Left renal pelvis (tissue), 4 donors: ENCODE measurements around the gene UBTD2. TPM values are rescaled to one million over a fixed set of nuclear protein-coding genes. Genes with fewer than 3 reads are reported as not detected.
"Not testable (repeated sequence)": the region's sequence is repeated elsewhere in the genome, so short reads cannot be mapped to it uniquely, and the experiment has no call there.

Experiments used
- DNase-seq, 4 donors: peaks; one replicate each; pipeline ENCODE4 v3.0.0-alpha.2; 2013; ENCODE audit warnings: low read depth in 4 of 4, low spot score in 3 of 4
- polyA plus RNA-seq, 4 donors: library from polyadenylated mRNA; unstranded; fragments of 120-200 nt; gene quantifications; one replicate each; pipeline ENCODE4 v1.2.1, GENCODE V29; 2013; ENCODE audit not compliant: insufficient read length in 4 of 4

The UBTD2 gene, protein sequence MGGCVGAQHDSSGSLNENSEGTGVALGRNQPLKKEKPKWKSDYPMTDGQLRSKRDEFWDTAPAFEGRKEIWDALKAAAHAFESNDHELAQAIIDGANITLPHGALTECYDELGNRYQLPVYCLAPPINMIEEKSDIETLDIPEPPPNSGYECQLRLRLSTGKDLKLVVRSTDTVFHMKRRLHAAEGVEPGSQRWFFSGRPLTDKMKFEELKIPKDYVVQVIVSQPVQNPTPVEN
- 100 to 1,000 TPM in 1 of 4 donors, 10 to 100 TPM in 3; 62.0 to 106 (median 85.9) TPM for polyA plus RNA-seq

DNA sequence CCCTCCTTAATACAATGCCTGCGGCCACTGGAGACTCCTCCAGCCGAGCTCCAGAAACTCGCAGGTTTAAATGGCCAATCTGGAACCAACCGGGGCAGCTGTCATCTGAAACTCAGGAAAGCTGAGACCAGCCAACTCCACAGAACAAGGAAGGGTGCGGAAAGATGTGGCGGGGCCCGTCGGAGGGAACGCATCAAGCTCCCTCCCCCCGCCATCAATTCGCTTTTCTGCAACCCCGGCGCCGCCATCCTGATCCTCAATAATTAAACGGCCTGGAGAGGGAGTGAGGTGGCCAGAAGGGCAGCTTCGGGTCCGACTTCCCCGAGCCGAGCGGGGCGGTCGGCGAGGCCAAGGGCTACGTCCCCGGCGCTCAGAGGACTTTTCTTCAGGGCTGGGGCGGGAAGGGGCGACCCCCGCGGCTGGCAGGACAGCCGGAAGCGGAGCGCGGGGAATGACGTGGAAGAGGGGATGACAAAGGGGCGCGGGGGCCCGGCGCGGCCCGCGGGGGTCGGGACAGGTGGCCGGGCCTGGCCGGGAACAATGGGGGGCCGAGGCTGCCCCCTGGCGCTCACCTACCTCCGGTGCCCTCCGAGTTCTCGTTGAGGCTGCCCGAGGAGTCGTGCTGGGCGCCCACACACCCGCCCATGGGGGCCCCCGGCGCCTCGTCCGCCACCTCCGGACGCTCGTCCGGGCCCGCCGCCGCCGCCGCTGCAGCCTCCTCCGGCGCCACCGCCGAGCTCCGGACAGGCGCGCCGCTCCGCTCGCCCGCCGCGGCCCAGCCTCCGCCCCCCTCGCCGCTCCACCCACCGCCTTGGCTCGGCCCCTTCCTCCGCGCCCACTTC, at the start of gene UBTD2:
UBTD2 (minus strand) TSS at position 745 of the 842 bp plus-strand sequence; CDS start at position 646, 99 bp downstream.
- peak in 2 of 4 donors; percentile 44 to 57 for DNase-seq

DNA sequence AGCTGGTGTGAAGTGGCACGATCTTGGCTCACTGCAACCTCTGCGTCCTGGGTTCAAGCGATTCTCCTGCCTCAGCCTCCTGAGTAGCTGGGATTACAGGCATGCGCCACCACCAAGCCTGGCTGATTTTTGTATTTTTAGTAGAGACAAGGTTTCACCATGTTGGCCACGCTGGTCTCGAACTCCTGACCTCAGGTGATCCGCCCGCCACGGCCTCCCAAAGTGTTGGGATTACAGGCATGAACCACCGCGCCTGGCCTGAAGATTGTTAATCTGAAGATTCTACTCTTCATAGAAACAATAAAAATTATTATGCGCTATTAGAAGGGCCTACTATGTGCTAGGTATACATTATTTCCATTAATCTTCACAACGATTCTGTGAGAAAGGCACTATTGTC, 43.3 kb upstream of the UBTD2 start:
- not testable (repeated sequence) for DNase-seq

DNA sequence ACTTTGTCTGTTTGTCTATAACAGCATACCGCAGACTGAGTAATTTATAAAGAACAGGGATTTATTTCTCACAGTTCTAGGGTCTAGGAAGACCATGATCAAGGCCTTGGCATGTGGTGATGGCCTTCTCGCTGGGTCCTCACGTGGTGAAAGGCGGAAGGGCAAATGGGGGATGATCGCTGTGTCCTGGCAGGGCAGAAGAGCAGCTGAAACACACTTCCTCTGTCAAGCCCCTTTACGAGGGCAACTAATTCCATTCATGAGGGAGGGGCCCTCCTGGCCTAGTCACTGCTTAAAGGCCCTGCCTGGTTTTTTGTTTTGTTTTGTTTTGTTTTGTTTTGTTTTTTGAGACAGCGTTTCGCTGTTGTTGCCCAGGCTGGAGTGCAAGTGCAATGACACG, 41.9 kb upstream of the UBTD2 start:
- no peak for DNase-seq

DNA sequence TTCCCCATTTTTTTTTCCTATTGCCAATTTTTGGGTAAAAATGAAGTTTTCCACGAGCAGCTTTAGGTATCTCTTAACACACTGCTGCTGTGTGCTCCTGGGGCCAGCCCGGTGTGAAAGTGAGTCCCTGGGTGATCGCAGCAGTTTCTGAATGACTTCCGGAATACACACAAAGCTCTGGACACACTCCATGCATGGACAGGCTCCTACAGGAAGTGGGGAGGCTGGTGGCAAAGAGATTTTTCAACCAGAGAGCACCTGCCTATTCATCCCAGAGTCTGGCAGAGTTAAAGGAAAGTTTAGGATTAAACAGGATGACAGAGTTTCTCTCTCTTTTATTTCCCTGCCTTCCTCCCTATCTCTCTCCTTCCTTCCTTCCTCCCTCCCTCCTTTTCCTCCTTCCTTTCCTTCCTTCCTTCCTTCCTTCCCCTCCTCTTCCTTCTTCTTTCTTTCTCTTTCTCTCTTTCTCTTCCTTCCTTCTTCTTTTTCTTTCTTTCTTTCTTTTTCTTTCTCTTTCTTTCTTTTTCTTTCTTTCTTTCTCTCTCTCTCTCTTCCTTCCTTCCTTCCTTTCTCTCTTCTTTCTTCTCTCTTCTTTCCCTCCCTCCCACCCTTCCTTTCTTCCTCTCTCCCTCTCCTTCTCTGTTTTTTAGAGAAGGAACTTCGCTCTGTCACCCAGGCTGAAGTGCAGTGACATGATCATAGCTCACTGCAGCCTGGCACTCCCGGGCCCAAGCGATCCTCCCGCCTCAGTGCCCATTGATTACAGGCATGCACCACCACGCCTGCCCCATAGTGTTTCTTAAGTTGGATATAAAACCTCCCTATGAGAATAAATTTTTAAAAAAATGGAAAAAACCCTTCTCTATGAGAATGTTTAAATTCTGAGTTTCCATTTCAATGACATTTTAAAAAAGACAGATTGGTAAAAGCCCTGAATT, 38.7 kb upstream of the UBTD2 start:
- DNase-seq = peak in 2 of 4 donors; percentile 5 to 10

DNA sequence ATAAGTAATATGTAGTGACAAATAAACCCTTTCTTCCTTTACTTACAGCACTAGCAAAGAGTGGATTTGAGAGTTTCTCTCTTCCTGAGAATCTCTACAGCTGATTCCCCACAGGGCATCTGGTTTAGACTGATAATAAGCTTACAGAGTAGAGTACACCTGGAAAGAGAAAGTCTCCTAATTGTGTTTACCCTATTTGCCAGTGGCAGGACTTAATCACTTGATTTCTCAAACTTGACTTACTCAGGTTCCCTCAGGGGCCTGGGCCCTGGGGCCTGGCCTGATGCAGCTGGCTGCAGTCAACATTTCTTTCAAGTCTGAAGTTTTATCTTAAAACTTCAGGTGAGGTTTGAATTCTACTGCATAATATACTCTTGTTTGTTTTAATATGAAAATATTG, 38.0 kb upstream of the UBTD2 start:
- DNase-seq = no peak

DNA sequence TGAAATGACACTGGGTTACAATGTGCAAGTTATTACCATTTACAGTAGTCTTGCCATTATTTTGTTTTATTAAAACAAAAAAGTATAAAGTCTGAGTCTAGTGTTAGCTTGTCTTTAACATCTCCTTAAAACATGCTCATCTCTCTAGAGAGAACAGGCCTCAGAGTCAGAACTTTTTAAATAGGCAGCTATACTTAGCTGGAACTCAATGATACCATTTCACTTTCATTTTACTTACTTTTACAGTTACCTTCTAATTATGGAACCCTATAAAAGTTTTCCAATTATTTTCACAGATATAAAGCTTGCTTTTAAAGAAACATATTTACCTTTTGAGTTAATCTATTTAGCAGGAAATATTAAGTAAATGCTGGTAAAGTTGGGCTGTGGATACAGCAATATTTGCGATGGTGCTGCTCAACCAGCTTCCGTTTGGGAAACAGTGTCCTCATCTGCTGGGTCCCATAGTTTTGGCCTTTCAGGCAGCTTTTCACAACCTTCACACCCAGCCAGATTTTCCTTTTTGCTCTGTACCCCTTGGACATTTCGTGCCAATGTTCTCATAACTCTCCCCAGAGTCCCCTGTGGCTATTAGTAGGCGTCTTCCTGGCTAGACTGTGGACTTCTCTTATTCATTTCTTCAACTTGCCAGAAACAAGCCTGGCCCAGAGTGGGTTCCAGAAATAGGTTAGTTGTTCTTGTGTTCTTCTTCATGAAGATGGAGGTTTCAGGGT, 36.3 kb upstream of the UBTD2 start:
- DNase-seq = no peak

DNA sequence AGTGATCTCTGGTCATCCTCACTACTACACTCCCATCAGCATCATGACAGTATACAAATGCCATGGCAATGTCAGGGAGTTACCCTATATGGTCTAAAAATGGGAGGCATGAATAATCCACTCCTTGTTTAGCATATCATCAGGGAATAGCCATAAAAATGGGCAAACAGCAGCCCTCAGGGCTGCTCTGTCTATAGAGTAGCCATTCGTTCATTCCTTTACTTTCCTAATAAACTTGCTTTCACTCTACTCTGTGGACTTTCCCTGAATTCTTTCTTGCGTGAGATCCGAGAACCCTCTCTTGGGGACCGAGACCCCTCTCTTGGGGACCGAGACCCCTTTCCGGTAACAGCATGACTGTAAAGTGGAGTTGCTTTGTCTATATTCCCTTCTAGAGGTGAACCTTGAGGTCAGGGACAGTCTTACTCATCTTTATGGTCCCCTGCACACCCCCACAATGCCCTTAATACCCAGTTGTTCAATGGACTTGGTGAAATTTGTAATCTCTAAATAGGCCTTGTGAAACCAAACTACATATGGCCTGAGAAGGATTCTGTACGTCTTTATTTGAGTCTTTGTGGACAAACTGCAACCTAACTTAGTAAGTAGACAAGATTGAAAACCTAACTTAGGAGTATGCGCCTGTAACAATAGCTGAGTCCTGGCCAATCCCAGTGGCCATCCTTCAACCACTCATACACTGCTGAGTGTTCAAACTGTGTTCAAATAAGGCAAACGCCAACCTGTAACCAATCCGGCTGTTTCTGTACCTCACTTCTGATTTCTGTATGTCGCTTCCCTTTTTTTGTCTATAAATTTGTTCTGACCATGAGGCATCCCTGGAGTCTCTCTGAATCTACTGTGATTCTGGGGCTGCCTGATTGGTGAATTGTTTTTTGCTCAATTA, 32.3 kb upstream of the UBTD2 start:
- no peak for DNase-seq

DNA sequence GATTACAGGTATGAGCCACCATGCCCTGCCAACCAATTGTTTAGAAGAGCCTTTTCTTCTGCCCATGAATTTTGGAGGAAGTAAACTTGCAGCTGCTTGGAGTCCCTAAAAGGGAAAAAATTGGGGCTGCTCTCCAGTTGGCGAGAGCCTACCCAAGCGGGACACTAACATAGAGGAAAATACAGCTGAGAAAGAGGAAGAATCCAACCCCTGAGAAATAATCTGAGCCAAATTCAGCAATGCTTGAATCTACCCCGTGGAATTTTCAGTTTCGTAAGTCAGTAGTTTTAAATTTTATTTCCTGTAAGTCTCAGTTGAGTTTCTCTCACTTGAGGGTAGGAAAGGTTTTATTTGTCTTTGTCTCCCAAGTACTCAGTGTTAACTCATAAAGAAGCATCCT, 30.4 kb upstream of the UBTD2 start:
- no peak for DNase-seq

DNA sequence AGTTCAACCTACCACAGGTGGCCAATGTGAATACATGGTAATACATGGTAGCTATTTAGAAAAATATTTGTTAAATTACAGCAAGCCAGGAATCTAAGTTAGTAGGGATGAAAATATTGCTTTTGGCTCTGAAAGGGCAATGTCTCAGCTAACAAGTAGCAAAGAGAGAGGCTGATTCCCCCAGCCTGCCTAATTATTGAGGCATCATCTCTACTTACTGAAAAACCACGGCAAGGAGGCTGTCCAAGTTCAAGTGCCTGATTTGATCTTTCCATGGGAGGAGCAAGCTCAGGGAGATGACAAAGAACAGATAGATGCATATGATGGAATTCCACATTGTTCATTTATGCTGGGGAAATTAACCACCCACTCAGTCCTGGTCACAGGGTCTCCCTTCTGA, 28.7 kb upstream of the UBTD2 start:
- no peak for DNase-seq

DNA sequence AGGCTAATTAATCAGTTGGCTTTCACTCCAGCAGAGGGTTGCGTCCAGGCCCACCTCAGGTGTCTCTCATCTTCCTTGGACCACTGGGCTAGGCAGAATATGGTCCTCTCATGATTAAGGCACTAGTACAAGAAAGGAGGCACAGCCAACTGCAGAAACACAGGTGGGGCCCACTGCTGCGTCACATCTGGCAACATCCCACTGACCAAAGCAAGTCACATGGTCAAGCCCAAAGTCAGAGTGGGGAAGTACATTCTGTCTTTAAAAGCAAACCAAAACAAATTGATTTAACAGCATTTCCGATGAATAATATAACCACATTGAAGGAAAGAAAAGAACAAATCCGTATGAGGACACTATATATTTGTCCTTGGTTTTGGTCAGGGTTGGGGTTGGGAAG, 28.0 kb upstream of the UBTD2 start:
- DNase-seq = no peak

DNA sequence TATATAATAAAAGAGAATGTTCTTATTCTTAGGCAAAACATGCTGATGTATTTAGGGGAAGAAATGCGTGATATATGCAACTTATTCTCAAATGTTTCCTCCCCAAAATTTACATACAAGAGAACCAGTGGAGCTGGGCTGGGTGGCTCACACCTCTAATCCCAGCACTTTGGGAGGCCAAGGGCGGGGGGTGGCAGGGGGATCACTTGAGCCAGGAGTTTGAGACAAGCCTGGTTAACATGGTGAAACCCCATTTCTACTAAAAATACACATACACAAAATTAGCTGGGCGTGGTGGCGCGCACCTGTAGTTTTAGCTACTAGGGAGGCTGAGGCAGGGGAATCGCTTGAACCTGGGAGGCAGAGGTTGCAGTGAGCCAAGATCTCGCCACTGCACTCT, 27.5 kb upstream of the UBTD2 start:
- DNase-seq = no peak

DNA sequence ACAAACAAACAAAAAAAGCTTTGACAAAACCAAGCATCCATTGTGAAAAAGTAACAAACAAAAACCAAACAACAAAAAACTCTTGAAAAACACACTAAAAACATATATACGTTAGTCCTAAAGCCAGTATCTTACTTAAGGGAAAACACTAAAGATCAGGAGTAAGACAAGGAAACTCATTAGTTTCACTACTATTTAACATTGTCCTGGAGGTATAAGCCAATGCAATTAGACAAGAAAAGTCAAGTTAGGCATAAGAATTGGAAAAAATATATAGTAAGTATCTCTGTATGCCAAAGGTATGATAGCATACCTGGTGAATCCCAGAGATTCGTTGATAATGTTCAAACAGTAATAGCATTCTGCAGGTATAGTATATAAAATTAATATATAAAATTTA, 21.8 kb upstream of the UBTD2 start:
- no peak for DNase-seq

DNA sequence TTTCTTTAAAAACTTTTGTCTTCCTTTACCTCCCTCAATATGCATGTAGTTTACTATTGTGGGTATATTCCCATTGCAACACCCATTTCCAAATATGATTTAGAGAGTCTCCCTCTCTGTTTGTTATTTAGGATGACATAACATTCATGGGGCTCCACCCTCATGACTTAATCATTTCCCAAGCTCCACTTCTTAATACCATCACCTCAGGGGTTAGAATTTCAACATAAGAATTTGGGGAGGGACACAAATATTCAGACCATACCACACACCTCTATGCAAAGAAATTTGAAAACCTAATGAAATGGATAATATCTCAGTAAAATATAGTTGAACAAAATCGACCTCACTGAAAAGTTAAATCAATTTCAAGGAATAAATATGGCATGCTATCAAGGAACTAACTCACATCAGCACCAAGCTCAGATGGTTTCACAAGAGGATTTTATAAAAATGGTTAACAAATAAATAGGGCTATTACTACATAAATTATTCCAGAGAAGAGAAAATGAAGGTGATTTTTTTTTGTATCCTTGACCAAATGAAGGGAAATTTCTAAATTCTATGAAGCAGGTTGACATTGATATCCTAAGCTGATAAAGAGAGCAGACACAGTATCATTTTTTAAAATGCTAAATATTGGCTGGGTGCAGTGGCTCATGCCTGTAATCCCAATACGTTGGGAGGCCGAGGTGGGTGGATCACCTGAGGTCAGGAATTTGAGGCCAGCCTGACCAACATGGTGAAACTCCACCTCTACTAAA, 20.2 kb upstream of the UBTD2 start:
- no peak for DNase-seq

DNA sequence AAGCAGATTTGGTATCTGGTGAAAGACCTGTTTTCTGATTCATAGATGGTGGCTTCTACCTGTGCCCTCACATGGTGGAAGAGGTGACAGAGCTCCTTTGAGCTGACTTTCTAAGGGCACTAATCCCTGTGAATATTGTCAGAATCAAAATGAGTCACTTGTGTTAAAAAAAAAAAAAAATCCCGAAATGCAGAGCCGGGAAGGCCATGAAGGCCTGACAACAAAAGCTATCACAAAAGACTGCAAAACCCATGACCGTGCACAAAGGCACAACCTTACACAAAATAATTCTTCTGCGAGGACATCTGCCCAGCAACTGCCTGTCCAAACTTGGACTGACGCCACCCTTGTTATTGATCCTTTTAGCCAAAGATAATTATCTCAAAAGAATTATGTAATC, 19.6 kb upstream of the UBTD2 start:
- DNase-seq = no peak

DNA sequence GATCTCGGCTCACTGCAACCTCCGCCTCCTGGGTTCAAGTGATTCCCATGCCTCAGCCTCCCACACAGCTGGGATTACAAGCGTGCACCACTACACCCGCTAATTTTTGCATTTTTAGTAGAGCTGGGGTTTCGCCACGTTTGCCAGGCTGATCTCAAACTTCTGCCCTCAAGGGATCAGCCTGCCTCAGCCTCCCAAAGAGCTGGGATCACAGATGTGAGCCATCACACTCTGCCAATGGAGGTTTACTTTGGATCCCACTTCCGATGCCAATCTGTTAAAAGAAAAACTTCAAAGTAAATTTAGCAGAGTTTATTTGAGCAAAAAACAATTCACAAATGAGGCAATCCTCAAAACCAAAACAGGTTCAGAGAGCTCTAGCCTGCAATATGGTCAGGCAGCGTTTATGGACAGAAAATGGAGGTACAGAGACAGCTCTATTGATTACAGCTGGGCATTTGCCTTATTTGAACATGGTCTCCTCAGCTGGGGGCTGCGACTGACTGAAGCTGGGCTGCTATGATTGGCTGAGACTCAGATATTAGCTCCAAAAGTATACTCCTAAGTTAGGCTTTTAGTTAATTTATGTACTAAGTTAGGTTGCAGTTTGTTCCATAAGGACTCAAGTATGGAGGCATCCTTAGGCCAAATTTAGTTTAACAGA, 18.6 kb upstream of the UBTD2 start:
- DNase-seq = no peak

DNA sequence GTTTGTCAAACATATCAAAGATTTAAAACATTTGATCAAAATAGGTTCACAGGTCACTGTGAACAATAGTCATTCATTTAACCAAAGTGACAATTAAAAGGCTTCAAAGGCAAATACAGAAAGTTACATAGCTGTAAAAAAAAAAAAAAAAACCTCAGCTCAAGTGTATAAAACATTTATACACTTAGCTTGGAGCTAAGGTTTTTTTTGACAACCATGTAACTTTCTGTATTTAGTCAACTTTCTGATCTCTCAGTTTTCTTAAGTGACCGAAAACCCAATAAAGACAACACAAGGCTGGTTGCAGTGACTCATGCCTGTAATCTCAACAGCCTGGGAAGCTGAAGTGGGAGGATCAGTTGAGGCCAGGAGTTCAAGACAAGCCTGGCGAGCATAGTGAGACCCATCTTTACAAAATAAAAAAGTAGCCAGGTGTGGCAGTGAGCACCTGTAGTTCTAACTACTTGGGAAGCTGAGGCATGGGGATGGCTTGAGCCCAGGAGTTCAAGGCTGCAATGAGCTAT, 16.4 kb upstream of the UBTD2 start:
- DNase-seq = no peak

DNA sequence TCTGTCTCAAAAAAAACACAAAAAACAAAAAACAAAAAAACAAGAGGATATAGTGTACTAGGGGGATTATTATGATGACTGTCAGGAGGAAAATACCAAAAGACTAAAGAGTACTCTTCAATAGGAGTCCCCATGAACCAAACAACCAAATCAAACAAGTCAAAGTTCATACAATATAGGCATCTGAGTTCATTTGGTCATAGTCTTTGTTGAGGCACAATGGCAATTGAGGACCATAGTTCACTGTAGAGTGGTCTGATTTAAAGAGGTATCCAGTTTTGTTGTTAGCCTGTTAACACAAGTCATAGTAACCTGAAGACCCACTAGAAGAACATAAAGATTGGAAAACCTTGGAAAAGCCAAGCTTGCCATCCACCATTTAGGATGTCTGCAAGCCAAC, 11.3 kb upstream of the UBTD2 start:
- DNase-seq = no peak
